H9 (cell line): ENCODE measurements around the gene FOXM1. TPM values are rescaled to one million over a fixed set of nuclear protein-coding genes. Genes with fewer than 3 reads are reported as not detected.

Source experiments
- DNase-seq: peaks from one replicate; pipeline ENCODE4 v3.0.0-alpha.2; 2017
- H2AFZ ChIP-seq: one replicate; pipeline ENCODE4 v1.6.1; 2013; ENCODE audit warnings: mild to moderate bottlenecking, low read length, control low read depth, moderate library complexity
- H2AK5ac ChIP-seq: 2 replicates; pipeline ENCODE4 v1.6.1; 2013; ENCODE audit warnings: low read length, control low read depth, mixed read lengths; ENCODE audit not compliant: insufficient read length
- H2BK120ac ChIP-seq: one replicate; pipeline ENCODE4 v1.6.1; 2013; ENCODE audit warnings: low read depth, mild to moderate bottlenecking, low read length, control low read depth, inconsistent platforms; ENCODE audit not compliant: poor library complexity, severe bottlenecking
- H2BK12ac ChIP-seq: 2 replicates; pipeline ENCODE4 v1.6.1; 2013; ENCODE audit warnings: low read length, control low read depth, mixed read lengths, low read depth; ENCODE audit not compliant: insufficient read length
- H2BK15ac ChIP-seq: 2 replicates; pipeline ENCODE4 v1.6.1; 2013; ENCODE audit warnings: low read depth, low read length, control low read depth
- H2BK20ac ChIP-seq: one replicate; pipeline ENCODE4 v1.6.1; 2013; ENCODE audit warnings: low read depth, mild to moderate bottlenecking, low read length, control low read depth, inconsistent platforms; ENCODE audit not compliant: poor library complexity, severe bottlenecking
- H2BK5ac ChIP-seq: 2 replicates; pipeline ENCODE4 v1.6.1; 2013; ENCODE audit warnings: low read length, control low read depth, mixed read lengths; ENCODE audit not compliant: insufficient read length
- H3K14ac ChIP-seq: 2 replicates; pipeline ENCODE4 v1.6.1; 2013; ENCODE audit warnings: low read length, control low read depth; ENCODE audit not compliant: insufficient read depth
- H3K18ac ChIP-seq: 2 replicates; pipeline ENCODE4 v1.6.1; 2013; ENCODE audit warnings: low read depth, mild to moderate bottlenecking, mixed read lengths, low read length, control low read depth; ENCODE audit not compliant: insufficient read length
- H3K23ac ChIP-seq: 2 replicates; pipeline ENCODE4 v1.6.1; 2013; ENCODE audit warnings: low read length, control low read depth, mixed read lengths, low read depth; ENCODE audit not compliant: insufficient read length
- H3K23me2 ChIP-seq: 2 replicates; pipeline ENCODE4 v1.6.1; 2013; ENCODE audit warnings: low read depth, mild to moderate bottlenecking, mixed read lengths, low read length, control low read depth; ENCODE audit not compliant: insufficient read length, poor library complexity, severe bottlenecking
- H3K27ac ChIP-seq: 2 replicates; pipeline ENCODE4 v1.5.1; 2013; ENCODE audit warnings: low read length, control low read depth, mixed read lengths, low read depth; ENCODE audit not compliant: insufficient read length
- H3K27me3 ChIP-seq: 2 replicates; pipeline ENCODE4 v1.6.1; 2013; ENCODE audit warnings: low read length, control low read depth, inconsistent platforms; ENCODE audit not compliant: insufficient read depth
- H3K4ac ChIP-seq: 2 replicates; pipeline ENCODE4 v1.6.1; 2013; ENCODE audit warnings: low read depth, mild to moderate bottlenecking, control low read depth, inconsistent platforms, low read length, moderate library complexity
- H3K4me1 ChIP-seq: 2 replicates; pipeline ENCODE4 v1.6.1; 2013; ENCODE audit warnings: low read length, control low read depth, inconsistent platforms; ENCODE audit not compliant: insufficient read depth
- H3K4me2 ChIP-seq: 2 replicates; pipeline ENCODE4 v1.6.1; 2013; ENCODE audit warnings: low read length, control low read depth, mixed read lengths; ENCODE audit not compliant: insufficient read length, insufficient read depth
- H3K56ac ChIP-seq: 2 replicates; pipeline ENCODE4 v1.6.1; 2013; ENCODE audit warnings: low read depth, mild to moderate bottlenecking, mixed read lengths, low read length, control low read depth; ENCODE audit not compliant: insufficient read length
- H3K79me1 ChIP-seq: 2 replicates; pipeline ENCODE4 v1.6.1; 2013; ENCODE audit warnings: low read depth, mild to moderate bottlenecking, moderate library complexity, low read length, control low read depth, inconsistent platforms; ENCODE audit not compliant: insufficient read depth, poor library complexity, severe bottlenecking
- H3K79me2 ChIP-seq: 2 replicates; pipeline ENCODE4 v1.6.1; 2013; ENCODE audit warnings: low read length, control low read depth, inconsistent platforms; ENCODE audit not compliant: insufficient read depth
- H3K9ac ChIP-seq: 2 replicates; pipeline ENCODE4 v1.6.1; 2013; ENCODE audit warnings: low read length, control low read depth, mixed read lengths; ENCODE audit not compliant: insufficient read length; ENCODE audit errors: extremely low read depth
- H3K9me3 ChIP-seq: one replicate; pipeline ENCODE4 v1.6.1; 2013; ENCODE audit warnings: low read depth, low read length, inconsistent platforms; ENCODE audit not compliant: control insufficient read depth
- H3T11ph ChIP-seq: one replicate; pipeline ENCODE4 v1.6.1; 2013; ENCODE audit warnings: mild to moderate bottlenecking, low read length, control low read depth, inconsistent platforms
- H4K20me1 ChIP-seq: one replicate; pipeline ENCODE4 v1.6.1; 2013; ENCODE audit not compliant: control insufficient read depth, insufficient read length, insufficient read depth
- H4K5ac ChIP-seq: 2 replicates; pipeline ENCODE4 v1.6.1; 2013; ENCODE audit warnings: low read depth, mild to moderate bottlenecking, mixed read lengths, low read length, control low read depth; ENCODE audit not compliant: insufficient read length
- H4K8ac ChIP-seq: replicated peaks from 2 replicates; pipeline ENCODE4 v1.6.1; 2013; ENCODE audit warnings: low read length, control low read depth, mixed read lengths, low read depth; ENCODE audit not compliant: insufficient read length
- H4K91ac ChIP-seq: 2 replicates; pipeline ENCODE4 v1.6.1; 2013; ENCODE audit warnings: low read depth, mild to moderate bottlenecking, moderate library complexity, mixed read lengths, low read length, control low read depth; ENCODE audit not compliant: insufficient read length
- H3K27ac Mint-ChIP-seq, 3 experiments: 2 replicates in 2 of 3; 3 replicates in 1 of 3; pipeline ENCODE4 v1.8.0; 2020 to 2021; ENCODE audit warnings: mixed read lengths in 3 of 3, mild to moderate bottlenecking in 1 of 3, moderate library complexity in 1 of 3
- H3K27me3 Mint-ChIP-seq: 2 replicates; pipeline ENCODE4 v1.8.0; 2021; ENCODE audit warnings: low read depth, mild to moderate bottlenecking, moderate library complexity, mixed read lengths
- H3K36me3 Mint-ChIP-seq, 3 experiments: 2 replicates in 2 of 3; 3 replicates in 1 of 3; pipeline ENCODE4 v1.8.0; 2020 to 2021; ENCODE audit warnings: low read depth in 3 of 3, mixed read lengths in 3 of 3; ENCODE audit not compliant: insufficient read depth in 1 of 3
- H3K4me1 Mint-ChIP-seq, 2 experiments: 2 replicates each; pipeline ENCODE4 v1.8.0; 2020; ENCODE audit warnings: mixed read lengths in 2 of 2
- H3K4me3 Mint-ChIP-seq, 2 experiments: 2 replicates in 1 of 2; 3 replicates in 1 of 2; pipeline ENCODE4 v1.8.0; 2020 to 2021; ENCODE audit warnings: mild to moderate bottlenecking in 2 of 2, mixed read lengths in 2 of 2, moderate library complexity in 1 of 2
- H3K9me3 Mint-ChIP-seq, 2 experiments: 2 replicates in 1 of 2; 3 replicates in 1 of 2; pipeline ENCODE4 v1.8.0; 2020; ENCODE audit warnings: mild to moderate bottlenecking in 2 of 2, mixed read lengths in 2 of 2, moderate library complexity in 1 of 2
- CTCF ChIP-seq: fragments of 200-600 bp; sonication (generic); conservative IDR thresholded peaks from 3 replicates; pipeline ENCODE4 v1.8.0; 2021; ENCODE audit warnings: antibody characterized with exemption, mild to moderate bottlenecking
- WGBS: extraction: QIAGEN DNeasy Blood & Tissue Kit; methylation state at CpG from one replicate; pipeline ENCODE4 v1.1.7; 2013; ENCODE audit warnings: missing lambda C conversion rate, low lambda C conversion rate, mixed read lengths; ENCODE audit not compliant: insufficient read length; ENCODE audit errors: extremely low coverage; 5-methylcytosine and 5-hydroxymethylcytosine counted together
- total RNA-seq: library from RNA; stranded (reverse); gene quantifications from 2 replicates; pipeline ENCODE4 v1.2.1, GENCODE V29; 2021

The FOXM1 gene
- total RNA-seq, 1 experiment from 2014 or later, result 109 TPM

GRCh38 chr12:2923057-2923456, 46.1 kb upstream of the FOXM1 start:
- Histone ChIP-seq H4K20me1 (no peaks in the 10 kb centered on the region), H4K91ac (no peak overlapping the region), H4K8ac (no peak overlapping the region), H3T11ph (no peak overlapping the region), H3K27me3 (no peaks in the 10 kb centered on the region), H2BK20ac (no peak overlapping the region), H3K4me1 (peaks cover 5% of the 10 kb centered on the region; the same call in 1 of the 2 replicates), H3K56ac (no peak overlapping the region), H2AFZ (no peak overlapping the region), H3K9ac (no peak overlapping the region), H2AK5ac (no peak overlapping the region), H3K4ac (no peak overlapping the region), H3K18ac (no peak overlapping the region), H3K9me3 (no peaks in the 10 kb centered on the region), H4K5ac (no peak overlapping the region), H2BK12ac (no peak overlapping the region), H3K14ac (no peak overlapping the region), H2BK5ac (no peak overlapping the region), H3K23me2 (no peaks in the 10 kb centered on the region), H3K79me1 (no peaks in the 10 kb centered on the region), H3K27ac (no peak overlapping the region), H3K79me2 (no peaks in the 10 kb centered on the region), H2BK120ac (no peak overlapping the region), H3K4me2 (no peak overlapping the region), H2BK15ac (no peak overlapping the region), H3K23ac (no peak overlapping the region)
- Mint-ChIP-seq H3K36me3 (peaks cover 6 to 34% (median 26%) of the 10 kb centered on the region in 3 experiments; a peak in 6 of 7 replicates), H3K27me3 (no peaks in the 10 kb centered on the region), H3K27ac (no peak overlapping the region), H3K4me1 (peaks cover 15 to 19% of the 10 kb centered on the region in 2 experiments), H3K9me3 (no peaks in the 10 kb centered on the region; a peak in 1 of 5 replicates), H3K4me3 (no peak overlapping the region)
- WGBS, result no CpG with 5 or more reads among the region's 9 CpGs
- TF ChIP-seq CTCF, result no peak
- no peak for DNase-seq
